ENCODE data around the gene RABEP2. TPM values are rescaled to one million over a fixed set of nuclear protein-coding genes. Genes with fewer than 3 reads are reported as not detected.

Gene RABEP2
- total and polyA plus RNA-seq, 9 donors, result 0.32 to 14.8 (median 11.3) TPM

DNA sequence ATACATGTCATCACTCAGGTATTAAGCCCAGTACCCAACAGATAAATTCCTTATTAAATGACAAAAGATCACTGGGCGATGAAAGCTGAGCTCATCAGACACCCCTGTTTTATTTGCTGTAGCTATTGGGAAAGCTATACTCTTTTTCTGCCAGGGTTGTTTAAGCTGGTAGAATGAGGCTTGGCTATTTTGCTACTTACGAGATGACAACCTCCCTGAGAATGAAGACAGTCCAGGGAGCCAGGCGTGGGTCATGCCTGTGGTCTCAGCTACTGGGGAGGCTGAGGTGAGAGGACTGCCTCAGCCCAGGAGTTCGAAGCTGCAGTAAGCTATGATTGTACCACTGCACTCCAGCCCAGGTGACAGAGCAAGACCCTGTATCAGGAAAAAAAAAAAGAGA is 65.7 kb downstream of the RABEP2 start:
- Histone ChIP-seq H3K9me3 (no peaks in the 10 kb centered on the region), H3K4me1 (ENCODE audit: insufficient read depth) (peaks cover 2% of the 10 kb centered on the region), H3K27me3 (no peaks in the 10 kb centered on the region), H3K4me3 (no peak overlapping the region), H3K27ac (no peak overlapping the region), H3K36me3 (no peaks in the 10 kb centered on the region)
- 70 to 87% (median 73%) methylated on average over 4 of the region's 4 CpGs for WGBS, 3 donors
- intact Hi-C loops (cut with DNase I), result no loop called here
- DNase-seq, result no peak
- TF ChIP-seq, protein P1, sequence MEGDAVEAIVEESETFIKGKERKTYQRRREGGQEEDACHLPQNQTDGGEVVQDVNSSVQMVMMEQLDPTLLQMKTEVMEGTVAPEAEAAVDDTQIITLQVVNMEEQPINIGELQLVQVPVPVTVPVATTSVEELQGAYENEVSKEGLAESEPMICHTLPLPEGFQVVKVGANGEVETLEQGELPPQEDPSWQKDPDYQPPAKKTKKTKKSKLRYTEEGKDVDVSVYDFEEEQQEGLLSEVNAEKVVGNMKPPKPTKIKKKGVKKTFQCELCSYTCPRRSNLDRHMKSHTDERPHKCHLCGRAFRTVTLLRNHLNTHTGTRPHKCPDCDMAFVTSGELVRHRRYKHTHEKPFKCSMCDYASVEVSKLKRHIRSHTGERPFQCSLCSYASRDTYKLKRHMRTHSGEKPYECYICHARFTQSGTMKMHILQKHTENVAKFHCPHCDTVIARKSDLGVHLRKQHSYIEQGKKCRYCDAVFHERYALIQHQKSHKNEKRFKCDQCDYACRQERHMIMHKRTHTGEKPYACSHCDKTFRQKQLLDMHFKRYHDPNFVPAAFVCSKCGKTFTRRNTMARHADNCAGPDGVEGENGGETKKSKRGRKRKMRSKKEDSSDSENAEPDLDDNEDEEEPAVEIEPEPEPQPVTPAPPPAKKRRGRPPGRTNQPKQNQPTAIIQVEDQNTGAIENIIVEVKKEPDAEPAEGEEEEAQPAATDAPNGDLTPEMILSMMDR (IDR thresholded peaks at IDR 0.05), result no peak
- TF ChIP-seq POLR2A (IDR thresholded peaks at IDR 0.05), result no peak
- TF ChIP-seq EP300 (IDR thresholded peaks at IDR 0.05), result no peak

- WGBS, 3 donors, result 89 to 91% (median 90%) methylated on average over 8 of the region's 8 CpGs
- no peak overlapping the region for H3K27ac ChIP-seq
- H3K27me3 ChIP-seq, result no peaks in the 10 kb centered on the region
- no peak for DNase-seq
- H3K4me3 ChIP-seq, result no peak overlapping the region
- intact Hi-C loops (cut with DNase I), result no loop called here
- peaks cover 2% of the 10 kb centered on the region for H3K4me1 ChIP-seq (ENCODE audit: insufficient read depth)
- no peaks in the 10 kb centered on the region for H3K36me3 ChIP-seq
- no peaks in the 10 kb centered on the region for H3K9me3 ChIP-seq
- TF ChIP-seq, protein P1 (IDR thresholded peaks at IDR 0.05), result no peak
- TF ChIP-seq POLR2A (IDR thresholded peaks at IDR 0.05), result no peak
- TF ChIP-seq EP300 (IDR thresholded peaks at IDR 0.05), result no peak
These were observed 66.6 kb downstream of the RABEP2 start for GRCh38 chr16:28858421-28858820.

Small RNA genes within 50 kb of the gene (small RNA-seq; reads per million reads assigned to genes)
- gene RF00416, result not detected

Other genes starting within 250 kb of the RABEP2 start
- gene EIF3C, start 213.8 kb downstream of the RABEP2 start, total RNA-seq, result 100 to 1,000 TPM; 163 to 760 (median 544) TPM
- gene EIF3C, start 213.8 kb downstream of the RABEP2 start, polyA plus RNA-seq, result 1,000 to 10,000 TPM in 1 of 2 donors, 100 to 1,000 TPM in 1; 357 to 1,101 TPM
- gene NPIPB9, start 173.5 kb downstream of the RABEP2 start, total RNA-seq, result 1 to 10 TPM in 6 of 7 donors, under 1 TPM in 1; 0.75 to 3.4 (median 2.8) TPM
- 1 to 10 TPM in 1 of 2 donors, under 1 TPM in 1; 0.63 to 1.9 TPM for gene NPIPB9, start 173.5 kb downstream of the RABEP2 start, polyA plus RNA-seq
- 100 to 1,000 TPM in 2 of 7 donors, 10 to 100 TPM in 5; 36.2 to 143 (median 84.8) TPM for gene ATXN2L, start 102.2 kb downstream of the RABEP2 start, total RNA-seq
- gene ATXN2L, start 102.2 kb downstream of the RABEP2 start, polyA plus RNA-seq, result 10 to 100 TPM; 45.5 to 84.6 TPM
- gene TUFM, start 78.9 kb downstream of the RABEP2 start, total RNA-seq, result 100 to 1,000 TPM in 4 of 7 donors, 10 to 100 TPM in 3; 75.7 to 123 (median 105) TPM
- 100 to 1,000 TPM; 106 to 117 TPM for gene TUFM, start 78.9 kb downstream of the RABEP2 start, polyA plus RNA-seq
- 10 to 100 TPM; 30.8 to 76.9 (median 60.0) TPM for gene SH2B1, start 61.4 kb downstream of the RABEP2 start, total RNA-seq
- gene SH2B1, start 61.4 kb downstream of the RABEP2 start, polyA plus RNA-seq, result 10 to 100 TPM in 1 of 2 donors, 1 to 10 TPM in 1; 7.6 to 67.5 TPM
- 1 to 10 TPM in 2 of 7 donors, under 1 TPM in 5; 0.15 to 2.5 (median 0.41) TPM for gene ATP2A1, start 46.8 kb downstream of the RABEP2 start, total RNA-seq
- under 1 TPM; 0.53 to 0.90 TPM for gene ATP2A1, start 46.8 kb downstream of the RABEP2 start, polyA plus RNA-seq
- 1 to 10 TPM in 3 of 7 donors, under 1 TPM in 3, not detected in 1; 0.71 to 1.5 (median 1.1) TPM for gene CD19, start 6.7 kb upstream of the RABEP2 start, total RNA-seq
- gene CD19, start 6.7 kb upstream of the RABEP2 start, polyA plus RNA-seq, result 1 to 10 TPM in 1 of 2 donors, under 1 TPM in 1; 0.40 to 2.5 TPM
- 10 to 100 TPM; 18.8 to 29.2 (median 23.3) TPM for gene NFATC2IP, start 25.7 kb upstream of the RABEP2 start, total RNA-seq
- gene NFATC2IP, start 25.7 kb upstream of the RABEP2 start, polyA plus RNA-seq, result 10 to 100 TPM; 17.9 to 31.5 TPM
- 10 to 100 TPM; 10.1 to 25.5 (median 17.4) TPM for gene SPNS1, start 49.5 kb upstream of the RABEP2 start, total RNA-seq
- gene SPNS1, start 49.5 kb upstream of the RABEP2 start, polyA plus RNA-seq, result 10 to 100 TPM in 1 of 2 donors, 1 to 10 TPM in 1; 4.5 to 23.7 TPM
- gene LAT, start 59.8 kb upstream of the RABEP2 start, total RNA-seq, result 1 to 10 TPM; 2.6 to 6.0 (median 4.6) TPM
- gene LAT, start 59.8 kb upstream of the RABEP2 start, polyA plus RNA-seq, result 1 to 10 TPM; 1.0 to 4.8 TPM

All from ovary (tissue), 9 donors.